GM18498 (cell line): ENCODE data around the gene B4GALT6.
"Not testable (repeated sequence)": the region's sequence is repeated elsewhere in the genome, so short reads cannot be mapped to it uniquely, and the experiment has no call there.

Experiments used
- ATAC-seq: cut with Tn5 transposase; IDR thresholded peaks from one replicate; pipeline ENCODE4 v1.9.1; 2021; ENCODE audit warnings: mild to moderate bottlenecking, moderate library complexity; ENCODE audit not compliant: unreplicated experiment

B4GALT6 gene, protein sequence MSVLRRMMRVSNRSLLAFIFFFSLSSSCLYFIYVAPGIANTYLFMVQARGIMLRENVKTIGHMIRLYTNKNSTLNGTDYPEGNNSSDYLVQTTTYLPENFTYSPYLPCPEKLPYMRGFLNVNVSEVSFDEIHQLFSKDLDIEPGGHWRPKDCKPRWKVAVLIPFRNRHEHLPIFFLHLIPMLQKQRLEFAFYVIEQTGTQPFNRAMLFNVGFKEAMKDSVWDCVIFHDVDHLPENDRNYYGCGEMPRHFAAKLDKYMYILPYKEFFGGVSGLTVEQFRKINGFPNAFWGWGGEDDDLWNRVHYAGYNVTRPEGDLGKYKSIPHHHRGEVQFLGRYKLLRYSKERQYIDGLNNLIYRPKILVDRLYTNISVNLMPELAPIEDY

DNA sequence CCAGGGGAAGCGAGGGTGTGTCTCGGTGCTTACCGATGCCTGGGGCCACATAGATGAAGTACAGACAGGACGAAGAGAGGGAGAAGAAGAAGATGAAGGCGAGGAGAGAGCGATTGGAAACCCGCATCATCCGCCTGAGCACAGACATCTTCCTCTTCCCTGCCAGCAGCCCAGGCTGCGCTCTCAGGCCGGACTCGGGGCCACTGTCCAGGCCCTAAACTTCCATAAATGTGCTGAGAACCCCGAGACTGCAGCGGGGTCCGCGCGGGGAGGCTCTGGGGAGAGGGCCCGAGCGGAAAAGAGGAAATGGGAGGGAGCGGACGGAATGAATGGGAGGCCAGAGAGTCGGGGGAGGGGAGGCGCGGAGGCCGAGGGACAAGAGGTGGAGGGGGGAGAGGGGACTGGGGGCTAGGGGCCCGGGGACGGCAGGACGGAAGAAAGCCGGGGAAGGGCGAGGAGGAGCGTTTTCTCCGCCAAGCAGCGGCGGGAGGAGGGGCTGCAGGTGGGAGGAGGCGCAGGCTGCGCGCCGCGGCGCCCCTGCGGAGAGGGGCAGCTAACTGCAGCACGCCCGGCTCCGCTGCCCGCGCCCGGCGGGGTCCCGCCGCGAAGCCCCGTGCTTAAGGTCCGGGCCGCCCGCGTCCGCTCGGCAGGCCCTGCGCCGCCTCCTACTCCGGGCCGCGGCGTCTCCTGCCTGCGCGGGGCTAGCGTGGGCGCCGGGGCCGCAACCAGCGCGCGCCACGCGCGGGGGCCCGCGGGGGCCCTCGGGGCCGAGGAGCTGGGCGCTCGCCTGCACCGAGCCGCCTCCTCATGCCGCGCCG, at the start of gene B4GALT6:
Gene B4GALT6, minus strand, starts transcription at position 303 of the 818 bp plus-strand sequence. Its CDS starts 155 bp downstream, at position 148.
- peak; percentile 47 for ATAC-seq

- ATAC-seq: no peak
Observed at GRCh38 chr18:31731628-31732027, 47.2 kb upstream of the B4GALT6 start.

DNA sequence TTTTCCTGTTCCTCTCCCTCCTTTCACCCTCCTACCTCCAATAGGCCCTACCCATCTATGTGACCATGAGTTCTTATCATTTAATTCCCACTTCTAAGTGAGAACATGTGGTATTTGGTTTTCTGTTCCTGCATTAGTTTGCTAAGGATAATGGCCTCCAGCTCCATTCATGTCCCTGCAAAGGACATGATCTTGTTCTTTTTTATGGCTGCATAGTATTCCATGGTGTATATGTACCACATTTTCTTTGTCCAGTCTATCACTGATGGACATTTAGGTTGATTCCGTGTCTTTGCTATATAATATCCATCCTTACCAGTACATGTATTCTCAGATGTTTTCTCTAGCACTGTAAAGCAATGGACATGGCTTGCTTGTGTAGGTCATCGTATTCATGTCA, 44.8 kb upstream of the B4GALT6 start:
- ATAC-seq: not testable (repeated sequence)

- no peak for ATAC-seq
Observed at GRCh38 chr18:31723990-31724711, 39.8 kb upstream of the B4GALT6 start.

DNA sequence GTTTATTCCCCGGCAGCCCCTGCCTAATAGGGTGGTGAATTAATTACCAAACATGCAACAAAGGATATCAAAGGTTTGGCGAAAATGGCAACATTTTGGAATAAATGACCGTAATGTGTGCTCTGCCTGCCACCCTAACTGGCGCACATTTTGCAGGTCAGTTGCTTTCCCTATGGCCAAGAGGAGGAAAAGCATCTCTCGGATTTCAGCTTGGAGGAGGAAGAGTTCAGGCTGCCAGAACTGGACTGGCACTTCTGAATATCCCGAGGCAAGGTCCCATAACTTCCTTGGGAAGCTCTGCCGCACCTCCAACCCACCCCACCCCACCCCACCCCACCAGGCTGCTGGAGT, 39.2 kb upstream of the B4GALT6 start:
- ATAC-seq: no peak

DNA sequence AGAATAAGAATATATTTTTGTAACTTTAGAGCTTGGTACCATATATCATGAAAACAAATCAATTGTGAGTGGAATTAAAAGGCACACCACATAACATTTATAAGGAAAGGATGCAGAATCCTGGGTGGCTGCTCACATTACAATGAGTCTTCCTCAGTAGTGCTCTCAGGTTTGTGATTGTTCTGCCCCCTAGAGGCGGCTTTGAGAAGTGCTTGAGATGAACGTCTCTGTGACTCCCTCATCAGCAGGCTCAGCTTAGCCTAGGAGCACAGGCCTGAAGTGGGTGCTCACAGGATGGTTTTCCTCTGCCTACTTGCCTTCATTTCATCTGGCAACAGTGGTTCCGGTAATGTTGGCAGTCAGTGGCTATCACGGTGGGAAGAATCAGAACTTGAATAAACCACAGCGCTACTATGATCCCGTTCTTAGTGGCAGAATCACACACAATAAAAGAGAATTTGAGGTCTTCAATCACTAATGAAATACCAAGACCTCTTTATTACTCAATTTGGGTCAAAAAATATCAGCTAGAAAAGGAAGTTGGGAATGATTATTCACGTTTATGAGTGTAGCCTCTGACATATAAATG, 38.1 kb upstream of the B4GALT6 start:
- ATAC-seq: peak; percentile 95

DNA sequence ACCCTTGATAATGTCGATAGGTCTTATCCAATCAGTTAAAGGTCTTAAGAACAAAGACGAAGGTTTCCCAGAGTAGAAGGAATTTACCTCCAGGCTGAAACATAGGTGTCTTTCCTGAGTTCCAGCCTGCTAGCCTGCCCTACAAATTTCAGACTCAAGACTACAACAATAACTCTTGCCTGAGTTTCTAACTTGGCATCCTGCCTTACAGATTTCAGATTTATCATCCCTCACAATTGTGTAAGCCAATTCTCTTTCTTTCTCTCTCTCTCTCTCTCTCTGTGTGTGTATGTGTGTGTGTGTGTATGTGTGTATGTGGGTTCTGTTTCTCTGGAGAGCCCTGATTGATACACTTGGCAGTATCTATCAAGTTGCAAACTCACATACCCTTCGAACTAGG, 37.2 kb upstream of the B4GALT6 start:
- ATAC-seq: no peak

DNA sequence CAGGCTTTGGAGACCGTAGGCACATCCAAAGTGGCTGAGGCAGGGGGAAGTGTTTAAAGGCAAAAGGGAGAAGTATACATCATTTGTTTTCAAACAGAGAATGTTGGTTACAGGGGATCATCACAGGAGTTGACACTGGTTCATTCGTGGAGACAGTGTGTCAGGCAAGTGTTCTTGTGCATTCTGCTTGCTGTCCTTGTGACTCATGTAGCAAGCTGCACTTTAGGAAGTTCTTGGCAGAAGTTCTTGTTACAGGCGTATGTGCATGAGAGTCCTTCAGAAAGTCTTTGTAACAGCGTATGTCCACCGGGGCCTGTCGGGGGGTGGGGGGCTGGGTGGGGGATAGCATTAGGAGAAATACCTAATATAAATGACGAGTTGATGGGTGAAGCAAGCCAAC, 36.5 kb upstream of the B4GALT6 start:
- ATAC-seq: no peak

DNA sequence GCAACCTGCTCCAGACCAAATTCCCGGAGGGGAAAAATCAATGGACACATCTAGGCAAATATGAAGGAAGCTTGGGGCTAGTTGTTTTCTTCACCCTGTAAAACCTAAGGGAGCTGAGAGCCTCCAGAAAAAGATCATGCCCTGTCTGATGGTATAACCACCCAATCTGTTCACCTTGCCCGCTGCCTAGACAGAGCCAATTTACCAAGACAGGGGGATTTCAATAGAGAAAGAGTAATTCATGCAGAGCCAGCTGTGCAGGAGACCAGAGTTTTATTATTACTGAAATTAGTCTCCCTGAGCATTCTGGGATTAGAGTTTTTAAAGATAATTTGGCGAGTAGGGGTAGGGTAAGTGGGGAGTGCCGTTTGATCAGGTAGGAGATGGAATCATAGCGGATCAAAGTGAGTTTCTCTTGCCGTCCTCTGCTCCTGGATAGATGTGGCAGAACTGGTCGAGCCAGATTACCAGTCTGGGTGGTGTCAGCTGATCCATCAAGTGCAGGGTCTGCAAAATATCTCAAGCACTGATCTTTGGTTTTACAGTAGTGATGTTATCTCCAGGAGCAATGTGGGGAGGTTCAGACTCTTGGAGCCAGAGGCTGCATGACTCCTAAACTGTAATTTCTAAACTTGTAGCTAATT, 35.1 kb upstream of the B4GALT6 start:
- no peak for ATAC-seq

- ATAC-seq: no peak
Observed at GRCh38 chr18:31718386-31718785, 34.0 kb upstream of the B4GALT6 start.

- no peak for ATAC-seq
Observed at GRCh38 chr18:31716362-31716761, 32.0 kb upstream of the B4GALT6 start.

DNA sequence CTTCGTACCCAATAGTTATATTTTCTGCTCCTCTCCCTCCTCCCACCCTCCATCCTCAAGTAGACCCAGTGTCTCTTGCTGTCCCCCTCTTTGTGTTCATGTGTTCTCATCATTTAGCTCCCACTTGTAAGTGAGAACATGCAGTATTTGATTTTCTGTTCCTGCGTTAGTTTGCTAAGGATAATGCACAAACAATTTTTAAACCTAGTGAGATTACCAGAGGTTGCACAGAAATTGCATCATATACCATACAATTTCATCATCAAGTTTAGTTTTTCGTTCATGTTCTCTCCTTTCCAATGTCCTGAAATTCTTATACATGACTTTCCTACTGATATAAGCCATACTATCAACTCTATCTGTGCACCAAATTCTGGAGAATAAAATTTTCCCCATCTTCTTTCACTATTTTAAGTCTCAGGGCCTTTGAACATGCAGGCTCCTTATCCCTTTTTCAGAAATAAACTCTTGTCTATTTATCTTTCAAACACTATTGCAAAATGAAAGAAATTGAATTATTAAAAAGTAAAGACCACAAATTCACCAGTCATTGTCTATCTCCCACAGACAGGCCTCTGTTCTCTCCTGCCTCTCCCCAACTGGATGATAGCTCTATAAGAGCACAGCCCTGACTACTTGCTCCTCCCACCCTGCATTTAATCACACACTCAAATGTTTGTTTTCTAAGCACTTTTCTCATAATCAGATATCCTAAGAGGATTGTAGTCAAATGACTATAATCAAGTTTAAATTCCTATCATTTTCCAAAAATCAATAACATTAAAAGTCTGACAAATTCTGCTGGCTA, 27.2 kb upstream of the B4GALT6 start:
- ATAC-seq: no peak

- peak; percentile 56 for ATAC-seq
Observed at GRCh38 chr18:31710826-31711225, 26.4 kb upstream of the B4GALT6 start.

GRCh38 chr18:31707815-31708214, 23.4 kb upstream of the B4GALT6 start:
- ATAC-seq: no peak

- ATAC-seq: no peak
Observed at GRCh38 chr18:31702449-31702848, 18.1 kb upstream of the B4GALT6 start.

- no peak for ATAC-seq
Observed at GRCh38 chr18:31701744-31702143, 17.4 kb upstream of the B4GALT6 start.

DNA sequence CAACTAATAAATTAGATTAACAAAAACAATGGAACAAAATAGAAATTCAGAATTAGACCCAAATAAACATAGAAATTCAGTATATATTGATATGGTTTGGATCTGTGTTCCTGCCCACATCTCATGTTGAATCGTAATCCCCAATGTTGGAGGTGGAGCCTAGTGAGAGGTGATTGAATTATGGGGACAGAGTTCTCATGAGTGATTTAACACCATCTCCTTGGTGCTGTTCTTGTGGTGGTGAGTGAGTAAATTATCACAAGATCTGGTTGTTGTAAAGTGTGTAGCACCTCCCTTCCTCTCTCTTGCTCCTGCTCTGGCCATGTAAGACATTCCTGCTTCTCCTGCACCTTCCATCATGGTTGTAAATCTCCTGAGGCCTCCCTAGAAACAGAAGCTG, 16.6 kb upstream of the B4GALT6 start:
- ATAC-seq: no peak

GRCh38 chr18:31697351-31698298, 13.2 kb upstream of the B4GALT6 start:
- ATAC-seq: no peak

DNA sequence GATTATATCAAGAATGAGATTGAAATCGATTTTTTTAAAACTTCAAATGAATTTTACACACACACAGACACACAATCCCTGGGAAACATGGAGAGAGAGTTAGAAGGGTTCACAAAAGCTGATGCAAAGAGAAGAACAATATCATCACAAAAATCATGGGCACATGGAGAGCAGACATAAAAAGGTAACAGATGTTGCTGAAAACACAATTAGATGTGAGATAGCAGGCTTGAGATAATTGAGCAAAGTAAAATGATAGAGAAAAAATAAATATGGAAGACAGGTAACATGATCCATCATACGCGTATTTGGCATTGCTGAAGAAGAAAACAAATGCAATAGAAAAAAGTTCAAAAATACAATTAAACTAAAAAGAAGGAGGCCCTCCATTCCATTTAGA, 11.6 kb upstream of the B4GALT6 start:
- no peak for ATAC-seq
